WTC11 (cell line): ENCODE measurements around the gene SUPT3H. TPM values are rescaled to one million over a fixed set of nuclear protein-coding genes. Genes with fewer than 3 reads are reported as not detected.

ENCODE experiments used
- ATAC-seq: fragments of 200-7000 bp; cut with Tn5 transposase; 2 replicates; pipeline ENCODE4 v1.10.0; 2021; ENCODE audit warnings: mild to moderate bottlenecking, moderate library complexity
- CTCF ChIA-PET: fragments of 300-600 bp; sonication (Branson Sonifier 250); formaldehyde crosslinking; loops from one replicate; lab custom pipeline; 2021; ENCODE audit warnings: antibody characterized with exemption; lab: Charles Lee
- POLR2A ChIA-PET: fragments of 350-600 bp; sonication (Branson Sonifier 250); formaldehyde crosslinking; loops from one replicate; lab custom pipeline; 2021; ENCODE audit warnings: antibody characterized with exemption; lab: Charles Lee
- DNase-seq: peaks from one replicate; pipeline ENCODE4 v3.0.0; 2021; ENCODE audit warnings: low spot score
- H3K27ac Mint-ChIP-seq: 2 replicates; pipeline ENCODE4 v1.8.0; 2021; ENCODE audit warnings: mixed read lengths
- H3K27me3 Mint-ChIP-seq: 2 replicates; pipeline ENCODE4 v1.8.0; 2021; ENCODE audit warnings: low read depth, mild to moderate bottlenecking, moderate library complexity, mixed read lengths
- H3K36me3 Mint-ChIP-seq: 2 replicates; pipeline ENCODE4 v1.8.0; 2021; ENCODE audit warnings: mixed read lengths
- H3K4me1 Mint-ChIP-seq: 2 replicates; pipeline ENCODE4 v1.8.0; 2022; ENCODE audit warnings: mixed read lengths
- H3K4me3 Mint-ChIP-seq: 2 replicates; pipeline ENCODE4 v1.8.0; 2021; ENCODE audit warnings: mild to moderate bottlenecking, moderate library complexity, mixed read lengths
- H3K9me3 Mint-ChIP-seq: 2 replicates; pipeline ENCODE4 v1.8.0; 2021; ENCODE audit warnings: mixed read lengths
- AFF4 ChIP-seq: sonication (generic); formaldehyde crosslinking; IDR thresholded peaks from 2 replicates; pipeline ENCODE4 v1.8.1; 2023; ENCODE audit warnings: mild to moderate bottlenecking, missing genetic modification reagents, borderline replicate concordance
- CDX4 ChIP-seq: fragments of 250-450 bp; sonication (Bioruptor Pico); IDR thresholded peaks from 2 replicates; pipeline ENCODE4 v1.9.0; 2021; ENCODE audit warnings: moderate library complexity, mild to moderate bottlenecking, inconsistent platforms, borderline replicate concordance
- CREM ChIP-seq: sonication (generic); formaldehyde crosslinking; IDR thresholded peaks from 2 replicates; pipeline ENCODE4 v1.8.1; 2022; ENCODE audit warnings: mild to moderate bottlenecking, missing genetic modification reagents, moderate library complexity
- GABPB1 ChIP-seq: sonication (generic); formaldehyde crosslinking; IDR thresholded peaks from 2 replicates; pipeline ENCODE4 v1.8.1; 2023; ENCODE audit warnings: mild to moderate bottlenecking, missing genetic modification reagents
- HMGA2 ChIP-seq: fragments of 250-450 bp; sonication (Bioruptor Pico); IDR thresholded peaks from 2 replicates; pipeline ENCODE4 v1.4.0; 2021; ENCODE audit warnings: mild to moderate bottlenecking, moderate library complexity
- IRF2 ChIP-seq: sonication (generic); formaldehyde crosslinking; IDR thresholded peaks from 2 replicates; pipeline ENCODE4 v1.8.0; 2022; ENCODE audit warnings: low read depth, missing genetic modification reagents, borderline replicate concordance
- MAX ChIP-seq: sonication (generic); formaldehyde crosslinking; IDR thresholded peaks from 2 replicates; pipeline ENCODE4 v1.8.0; 2022; ENCODE audit warnings: mild to moderate bottlenecking, missing genetic modification reagents
- MXD4 ChIP-seq: fragments of 250-450 bp; sonication (Bioruptor Pico); IDR thresholded peaks from 2 replicates; pipeline ENCODE4 v1.8.0; 2021; ENCODE audit warnings: mild to moderate bottlenecking, moderate library complexity, borderline replicate concordance
- MYBL2 ChIP-seq: sonication (generic); formaldehyde crosslinking; IDR thresholded peaks from 2 replicates; pipeline ENCODE4 v1.8.1; 2023; ENCODE audit warnings: mild to moderate bottlenecking, moderate library complexity, missing genetic modification reagents
- NFATC4 ChIP-seq: fragments of 250-450 bp; sonication (Bioruptor Pico); IDR thresholded peaks from 2 replicates; pipeline ENCODE4 v1.9.0; 2021; ENCODE audit warnings: mild to moderate bottlenecking
- NR3C1 ChIP-seq: sonication (generic); formaldehyde crosslinking; conservative IDR thresholded peaks from 2 replicates; pipeline ENCODE4 v1.8.1; 2023; ENCODE audit warnings: low read depth, mild to moderate bottlenecking, missing genetic modification reagents
- PRDM15 ChIP-seq: sonication (generic); formaldehyde crosslinking; IDR thresholded peaks from 2 replicates; pipeline ENCODE4 v1.8.0; 2022; ENCODE audit warnings: missing genetic modification reagents
- PREB ChIP-seq: sonication (generic); formaldehyde crosslinking; IDR thresholded peaks from 2 replicates; pipeline ENCODE4 v1.8.1; 2022; ENCODE audit warnings: mild to moderate bottlenecking, missing genetic modification reagents, moderate library complexity, borderline replicate concordance
- PRRX2 ChIP-seq: fragments of 250-450 bp; sonication (Bioruptor Pico); IDR thresholded peaks from 2 replicates; pipeline ENCODE4 v1.8.0; 2021; ENCODE audit warnings: mild to moderate bottlenecking
- SMAD3 ChIP-seq: sonication (generic); formaldehyde crosslinking; IDR thresholded peaks from 2 replicates; pipeline ENCODE4 v1.8.0; 2022; ENCODE audit warnings: missing genetic modification reagents, mild to moderate bottlenecking, borderline replicate concordance
- SOX15 ChIP-seq: fragments of 250-450 bp; sonication (Bioruptor Pico); IDR thresholded peaks from 2 replicates; pipeline ENCODE4 v1.9.0; 2021; ENCODE audit warnings: mild to moderate bottlenecking
- TCF7 ChIP-seq: sonication (generic); formaldehyde crosslinking; IDR thresholded peaks from 2 replicates; pipeline ENCODE4 v1.8.0; 2022; ENCODE audit warnings: mild to moderate bottlenecking, low read depth, missing genetic modification reagents, moderate library complexity
- TP53 ChIP-seq: sonication (generic); formaldehyde crosslinking; IDR thresholded peaks from 2 replicates; pipeline ENCODE4 v1.8.1; 2023; ENCODE audit warnings: mild to moderate bottlenecking, missing genetic modification reagents
- ZNF671 ChIP-seq: fragments of 250-450 bp; sonication (Bioruptor Pico); IDR thresholded peaks from 2 replicates; pipeline ENCODE4 v1.8.0; 2021; ENCODE audit warnings: mild to moderate bottlenecking
- ZSCAN18 ChIP-seq: fragments of 250-450 bp; sonication (Bioruptor Pico); IDR thresholded peaks from 2 replicates; pipeline ENCODE4 v2.1.2; 2022; ENCODE audit warnings: mild to moderate bottlenecking, moderate library complexity
- total RNA-seq: library from RNA; stranded (reverse); gene quantifications from 3 replicates; pipeline ENCODE4 v1.2.3, GENCODE V29; 2021

Gene SUPT3H
- total RNA-seq, 1 experiment from 2014 or later = 15.3 TPM

- TF ChIP-seq AFF4 (CRISPR knock-in tag) = no peak
- no peak for TF ChIP-seq GABPB1
- no peak for TF ChIP-seq ZNF671 (CRISPR knock-in tag)
- no peak for TF ChIP-seq PREB (CRISPR knock-in tag)
- TF ChIP-seq, all 79 proteins: peak for 0
These were observed 416.8 kb downstream of the SUPT3H start (continued) for GRCh38 chr6:44960898-44961297.

- Mint-ChIP-seq H3K27ac (no peak overlapping the region), H3K9me3 (no peaks in the 10 kb centered on the region), H3K27me3 (no peaks in the 10 kb centered on the region), H3K36me3 (no peaks in the 10 kb centered on the region), H3K4me1 (0 out of 2 replicates have a peak, but pooled peaks cover 2% of the 10 kb centered on the region), H3K4me3 (no peak overlapping the region)
- no peak for ATAC-seq
- no peak for TF ChIP-seq IRF2
- no peak for TF ChIP-seq SMAD3
- no peak for TF ChIP-seq ZSCAN18 (CRISPR knock-in tag)
- no peak for TF ChIP-seq TCF7 (CRISPR knock-in tag)
- no peak for TF ChIP-seq CDX4 (CRISPR knock-in tag)
- TF ChIP-seq PRDM15 = no peak
- TF ChIP-seq SOX15 (CRISPR knock-in tag) = no peak
- no peak for TF ChIP-seq TP53 (CRISPR knock-in tag)
- TF ChIP-seq NR3C1 (CRISPR knock-in tag) = no peak
- no peak for TF ChIP-seq CREM
- TF ChIP-seq MYBL2 = no peak
- TF ChIP-seq MXD4 = no peak
- TF ChIP-seq HMGA2 = no peak
- TF ChIP-seq PREB (CRISPR knock-in tag) = no peak
- no peak for TF ChIP-seq NFATC4 (CRISPR knock-in tag)
- TF ChIP-seq AFF4 (CRISPR knock-in tag) = no peak
- TF ChIP-seq PRRX2 = no peak
- no peak for TF ChIP-seq MAX (CRISPR knock-in tag)
- ChIA-PET POLR2A (no interaction called here), CTCF (no interaction called here)
- DNase-seq = no peak
These were observed 418.1 kb downstream of the SUPT3H start for GRCh38 chr6:44959651-44960050.
